ENCODE results near the gene SPINT3.

DNA sequence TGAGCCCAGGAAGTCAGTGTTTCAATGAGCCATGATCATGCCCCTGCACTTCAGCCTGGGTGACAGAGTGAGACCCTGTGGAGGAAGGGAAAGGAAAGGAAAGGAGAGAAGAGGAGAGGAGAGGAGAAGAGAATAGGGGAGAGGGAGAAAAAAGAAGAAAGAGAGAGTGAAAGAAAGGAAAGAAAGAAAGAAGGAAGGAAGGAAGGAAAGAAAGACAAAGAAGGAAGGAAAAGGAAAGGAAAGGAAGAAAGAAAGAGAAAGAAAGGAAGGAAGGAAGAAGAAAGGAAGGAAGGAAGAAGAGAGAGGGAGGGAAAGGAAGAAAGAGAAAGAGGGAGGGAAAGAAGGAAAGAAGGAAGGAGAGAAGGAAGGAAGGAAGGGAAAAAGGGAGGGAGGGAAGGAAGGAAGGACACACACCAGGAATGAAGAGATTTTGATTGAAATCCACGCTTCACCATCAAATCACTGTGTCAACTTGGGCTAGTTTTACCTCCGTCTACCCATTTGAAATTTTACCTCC, 49.4 kb upstream of the SPINT3 start:
- TF ChIP-seq POLR2A (IDR thresholded peaks at IDR 0.05) = no peak
- no peak for TF ChIP-seq CTCF (IDR thresholded peaks at IDR 0.05)
- TF ChIP-seq EP300 (IDR thresholded peaks at IDR 0.05) = no peak

All from ovary (tissue), 3 donors.